ENCODE results near the gene LMNTD2. TPM values are rescaled to one million over a fixed set of nuclear protein-coding genes. Genes with fewer than 3 reads are reported as not detected.

Gene LMNTD2
- total RNA-seq, 1 donor from 2014 or later = 1.1 TPM

GRCh38 chr11:551596-551995, 8.9 kb downstream of the LMNTD2 start:
- Mint-ChIP-seq H3K4me3 (no peak overlapping the region), H3K27ac (no peak overlapping the region), H3K4me1 (peaks cover 10% of the 10 kb centered on the region), H3K36me3 (no peaks in the 10 kb centered on the region), H3K27me3 (ENCODE audit: insufficient read depth, low read depth) (peaks cover 6% of the 10 kb centered on the region), H3K9me3 (no peaks in the 10 kb centered on the region)
- no peak for DNase-seq (ENCODE audit: low spot score)
- Histone ChIP-seq H3K9me3 (ENCODE audit: low read depth) (no peaks in the 10 kb centered on the region), H4K20me1 (ENCODE audit: low read depth) (peaks cover 4% of the 10 kb centered on the region), H3K4me3 (no peak overlapping the region), H2AFZ (replicated peaks) (no peak overlapping the region), H3K79me2 (ENCODE audit: low read depth) (no peaks in the 10 kb centered on the region), H3K4me2 (no peak overlapping the region), H3F3A (ENCODE audit: low read depth) (peaks cover 9% of the 10 kb centered on the region), H3K27ac (no peak overlapping the region), H3K9ac (no peak overlapping the region), H3K27me3 (peaks cover 24% of the 10 kb centered on the region), H3K4me1 (peaks cover 7% of the 10 kb centered on the region), H3K36me3 (no peaks in the 10 kb centered on the region)
- no peak for TF ChIP-seq EZH2phosphoT487 (IDR thresholded peaks at IDR 0.05)
- no peak for TF ChIP-seq EZH2 (IDR thresholded peaks at IDR 0.05)
- no peak for TF ChIP-seq CTCF (IDR thresholded peaks at IDR 0.05)

GRCh38 chr11:551131-551530, 9.4 kb downstream of the LMNTD2 start:
- TF ChIP-seq CTCF (IDR thresholded peaks at IDR 0.05) (no peak), EZH2phosphoT487 (IDR thresholded peaks at IDR 0.05) (no peak), EZH2 (IDR thresholded peaks at IDR 0.05) (no peak)
- Mint-ChIP-seq H3K36me3 (no peaks in the 10 kb centered on the region), H3K27ac (no peak overlapping the region), H3K27me3 (ENCODE audit: insufficient read depth, low read depth) (peaks cover 5% of the 10 kb centered on the region), H3K4me3 (no peak overlapping the region), H3K4me1 (peaks cover 10% of the 10 kb centered on the region), H3K9me3 (no peaks in the 10 kb centered on the region)
- Histone ChIP-seq H3K4me1 (peaks cover 4% of the 10 kb centered on the region), H3F3A (ENCODE audit: low read depth) (peaks cover 5% of the 10 kb centered on the region), H3K4me3 (no peak overlapping the region), H3K36me3 (no peaks in the 10 kb centered on the region), H3K4me2 (no peak overlapping the region), H3K79me2 (ENCODE audit: low read depth) (no peaks in the 10 kb centered on the region), H3K27ac (no peak overlapping the region), H3K27me3 (peaks cover 19% of the 10 kb centered on the region), H2AFZ (replicated peaks) (no peak overlapping the region), H4K20me1 (ENCODE audit: low read depth) (no peaks in the 10 kb centered on the region), H3K9me3 (ENCODE audit: low read depth) (no peaks in the 10 kb centered on the region), H3K9ac (no peak overlapping the region)
- no peak for DNase-seq (ENCODE audit: low spot score)

GRCh38 chr11:550746-551085, 9.8 kb downstream of the LMNTD2 start:
- no peak for DNase-seq (ENCODE audit: low spot score)
- H3K4me1 ChIP-seq = peaks cover 3% of the 10 kb centered on the region
- no peaks in the 10 kb centered on the region for H3K79me2 ChIP-seq (ENCODE audit: low read depth)
- Mint-ChIP-seq H3K27me3 (ENCODE audit: insufficient read depth, low read depth) (peaks cover 5% of the 10 kb centered on the region), H3K4me1 (peaks cover 10% of the 10 kb centered on the region), H3K27ac (no peak overlapping the region), H3K4me3 (no peak overlapping the region), H3K36me3 (no peaks in the 10 kb centered on the region), H3K9me3 (no peaks in the 10 kb centered on the region)
- no peak for TF ChIP-seq CTCF (IDR thresholded peaks at IDR 0.05)
- TF ChIP-seq EZH2 (IDR thresholded peaks at IDR 0.05) = no peak
- no peak for TF ChIP-seq EZH2phosphoT487 (IDR thresholded peaks at IDR 0.05)
- H3K27ac ChIP-seq = no peak overlapping the region
- H3K27me3 ChIP-seq = peaks cover 15% of the 10 kb centered on the region
- H3K9me3 ChIP-seq (ENCODE audit: low read depth) = no peaks in the 10 kb centered on the region
- H3F3A ChIP-seq (ENCODE audit: low read depth) = peaks cover 2% of the 10 kb centered on the region
- H3K9ac ChIP-seq = no peak overlapping the region
- H3K4me3 ChIP-seq = no peak overlapping the region
- H3K36me3 ChIP-seq = no peaks in the 10 kb centered on the region
- no peak overlapping the region for H2AFZ ChIP-seq (replicated peaks)
- no peaks in the 10 kb centered on the region for H4K20me1 ChIP-seq (ENCODE audit: low read depth)
- H3K4me2 ChIP-seq = no peak overlapping the region

Data from neural progenitor cell (in vitro differentiated cells).